MCF 10A (cell line): ENCODE measurements around the gene VARS2. TPM values are rescaled to one million over a fixed set of nuclear protein-coding genes. Genes with fewer than 3 reads are reported as not detected.

Experiments used
- BruUV-seq: library from RNA; stranded (reverse); fragments of 400-500 nt; replicated peaks from 2 replicates; lab custom pipeline; 2021; lab: Mats Ljungman, UMichigan
- CTCF ChIA-PET: fragments of 300-600 bp; sonication (Branson Sonifier 250); formaldehyde crosslinking; extraction: SDS; loops from one replicate; lab custom pipeline; 2021; ENCODE audit warnings: antibody characterized with exemption, inconsistent platforms; lab: Yijun Ruan, JAX
- POLR2A ChIA-PET: fragments of 300-600, 350-650 bp; sonication (Branson Sonifier 250); formaldehyde crosslinking; extraction: SDS; loops from one replicate; lab custom pipeline; 2020; ENCODE audit warnings: antibody characterized with exemption, inconsistent platforms; lab: Yijun Ruan, JAX
- DNase-seq: peaks from one replicate; pipeline ENCODE4 v3.0.0-alpha.2; 2018; ENCODE audit not compliant: unreplicated experiment
- H3K27ac Mint-ChIP-seq: one replicate; pipeline ENCODE4 v1.8.0; 2022; ENCODE audit warnings: mild to moderate bottlenecking, low read depth, mixed read lengths; ENCODE audit not compliant: unreplicated experiment
- H3K27me3 Mint-ChIP-seq: one replicate; pipeline ENCODE4 v1.8.0; 2022; ENCODE audit warnings: mixed read lengths; ENCODE audit not compliant: insufficient read depth, unreplicated experiment
- H3K36me3 Mint-ChIP-seq: one replicate; pipeline ENCODE4 v1.8.0; 2022; ENCODE audit warnings: mild to moderate bottlenecking, moderate library complexity, mixed read lengths; ENCODE audit not compliant: insufficient read depth, unreplicated experiment
- H3K4me1 Mint-ChIP-seq: one replicate; pipeline ENCODE4 v1.8.0; 2022; ENCODE audit warnings: mixed read lengths; ENCODE audit not compliant: insufficient read depth, unreplicated experiment
- H3K4me3 Mint-ChIP-seq: one replicate; pipeline ENCODE4 v1.8.0; 2022; ENCODE audit warnings: mild to moderate bottlenecking, moderate library complexity, mixed read lengths; ENCODE audit not compliant: unreplicated experiment
- H3K9me3 Mint-ChIP-seq: one replicate; pipeline ENCODE4 v1.8.0; 2022; ENCODE audit warnings: mixed read lengths; ENCODE audit not compliant: unreplicated experiment
- intact Hi-C: fragments of 100-400 bp; cut with micrococcal nuclease; formaldehyde crosslinking; loops from 2 replicates; pipeline ENCODE4 v1.14.1; 2022
- total RNA-seq: library from RNA; stranded (reverse); gene quantifications from 2 replicates; pipeline ENCODE4 v1.2.3, GENCODE V29; 2022
- TF ChIP-seq, protein P1 (sequence below): fragments of 200-600 bp; IDR thresholded peaks from one replicate; pipeline ENCODE4 v1.8.0; 2022; ENCODE audit warnings: antibody characterized with exemption, mild to moderate bottlenecking; ENCODE audit not compliant: unreplicated experiment

VARS2 gene
- total RNA-seq, 1 experiment from 2014 or later: 52.7 TPM

- Mint-ChIP-seq H3K9me3 (peaks cover 12% of the 10 kb centered on the region), H3K27ac (peak overlapping the region; percentile 95), H3K4me3 (peak overlapping the region; percentile 23), H3K4me1 (peaks cover 28% of the 10 kb centered on the region), H3K36me3 (no peaks in the 10 kb centered on the region), H3K27me3 (no peaks in the 10 kb centered on the region)
- ChIA-PET CTCF (interaction anchor here (0.6 to 4.9 kb wide), 15 partner anchors 32 to 206 kb away, joined by 3 to 92 read pairs (median 7); partner anchors contain the start of gene VARS2), POLR2A (interaction anchor here (0.6 to 4.5 kb wide), 23 partner anchors 8 to 211 kb away, joined by 3 to 80 read pairs (median 5); partner anchors contain the start of genes DDR1, GTF2H4, IER3 and NRM)
- no TSS peak for BruUV-seq
- DNase-seq: peak; percentile 94
- intact Hi-C loops: loop anchor here (2.0 kb wide), 3 partner anchors 133 to 393 kb away; partner anchors contain the start of genes FLOT1 and PPP1R18
- TF ChIP-seq, protein P1, sequence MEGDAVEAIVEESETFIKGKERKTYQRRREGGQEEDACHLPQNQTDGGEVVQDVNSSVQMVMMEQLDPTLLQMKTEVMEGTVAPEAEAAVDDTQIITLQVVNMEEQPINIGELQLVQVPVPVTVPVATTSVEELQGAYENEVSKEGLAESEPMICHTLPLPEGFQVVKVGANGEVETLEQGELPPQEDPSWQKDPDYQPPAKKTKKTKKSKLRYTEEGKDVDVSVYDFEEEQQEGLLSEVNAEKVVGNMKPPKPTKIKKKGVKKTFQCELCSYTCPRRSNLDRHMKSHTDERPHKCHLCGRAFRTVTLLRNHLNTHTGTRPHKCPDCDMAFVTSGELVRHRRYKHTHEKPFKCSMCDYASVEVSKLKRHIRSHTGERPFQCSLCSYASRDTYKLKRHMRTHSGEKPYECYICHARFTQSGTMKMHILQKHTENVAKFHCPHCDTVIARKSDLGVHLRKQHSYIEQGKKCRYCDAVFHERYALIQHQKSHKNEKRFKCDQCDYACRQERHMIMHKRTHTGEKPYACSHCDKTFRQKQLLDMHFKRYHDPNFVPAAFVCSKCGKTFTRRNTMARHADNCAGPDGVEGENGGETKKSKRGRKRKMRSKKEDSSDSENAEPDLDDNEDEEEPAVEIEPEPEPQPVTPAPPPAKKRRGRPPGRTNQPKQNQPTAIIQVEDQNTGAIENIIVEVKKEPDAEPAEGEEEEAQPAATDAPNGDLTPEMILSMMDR: no peak
Measured at GRCh38 chr6:30876039-30876730, 37.9 kb upstream of the VARS2 start.

- H3K4me1 Mint-ChIP-seq: peaks cover 40% of the 10 kb centered on the region
Measured at GRCh38 chr6:30877419-30878262, 36.4 kb upstream of the VARS2 start.

DNA sequence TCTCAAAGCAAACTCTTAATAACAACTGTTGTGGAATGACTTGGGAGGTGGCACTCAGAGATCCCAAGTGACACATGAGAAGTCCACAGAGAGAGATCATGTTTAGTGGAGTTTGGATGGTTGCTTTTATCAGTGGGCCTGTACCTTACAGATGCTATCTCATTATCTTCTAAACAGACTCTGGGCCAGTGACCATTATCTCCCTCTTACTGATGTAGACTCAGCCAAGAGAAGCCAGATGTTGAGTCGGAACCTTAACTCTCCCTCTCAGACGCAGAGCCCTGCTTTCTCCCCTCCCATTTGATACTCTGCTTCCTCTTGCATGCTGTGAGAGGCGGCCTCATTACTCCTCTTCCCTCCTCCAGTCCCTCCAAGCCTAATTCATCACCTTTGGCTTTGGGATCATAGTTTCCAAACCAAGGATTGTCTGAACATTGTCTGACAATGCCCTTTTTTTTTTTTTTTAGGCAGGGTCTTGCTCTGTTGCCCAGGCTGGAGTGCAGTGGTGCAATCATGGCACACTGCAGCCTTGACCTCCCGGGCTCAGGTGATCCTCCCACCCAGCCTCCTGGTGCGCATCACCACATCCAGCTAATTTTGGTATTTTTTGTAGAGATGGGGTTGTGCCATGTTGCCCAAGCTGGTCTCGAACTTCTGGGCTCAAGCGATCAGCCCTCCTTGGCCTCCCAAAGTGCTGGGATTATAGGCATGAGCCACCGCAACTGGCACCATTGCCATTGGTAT is 34.2 kb upstream of the VARS2 start:
- intact Hi-C loops: no loop called here
- ChIA-PET CTCF (interaction anchor here (0.8 to 6.3 kb wide), 8 partner anchors 10 to 190 kb away, joined by 3 to 92 read pairs (median 7); partner anchors contain the start of gene VARS2), POLR2A (interaction anchor here (7.2 kb wide), 1 partner anchor 52 kb away, joined by 64 read pairs; no protein-coding TSS in a partner anchor)
- Mint-ChIP-seq H3K27ac (no peak overlapping the region), H3K36me3 (peaks cover 4% of the 10 kb centered on the region), H3K4me3 (no peak overlapping the region), H3K4me1 (peaks cover 47% of the 10 kb centered on the region), H3K27me3 (no peaks in the 10 kb centered on the region), H3K9me3 (no peaks in the 10 kb centered on the region)
- TF ChIP-seq, protein P1: no peak
- BruUV-seq: no TSS peak
- no peak for DNase-seq

More at GRCh38 chr6:30877419-30878262, 36.4 kb upstream of the VARS2 start:
- intact Hi-C loops: loop anchor here (1.0 to 2.0 kb wide), 4 partner anchors 49 to 395 kb away; partner anchors contain the start of genes FLOT1 and PPP1R18
- Mint-ChIP-seq H3K27me3 (no peaks in the 10 kb centered on the region), H3K4me3 (peak overlapping the region; percentile 61), H3K36me3 (no peaks in the 10 kb centered on the region), H3K9me3 (no peaks in the 10 kb centered on the region), H3K27ac (peak overlapping the region; percentile 95)
- TF ChIP-seq, protein P1: peak; percentile 90
- POLR2A ChIA-PET: interaction anchor here (0.7 to 4.5 kb wide), 14 partner anchors 8 to 395 kb away, joined by 3 to 80 read pairs (median 8); partner anchors contain the start of genes DDR1, NRM and VARS2
- BruUV-seq: no TSS peak
- DNase-seq: peak; percentile 93
- CTCF ChIA-PET: interaction anchor here (0.6 to 4.9 kb wide), 26 partner anchors 8 to 209 kb away, joined by 3 to 92 read pairs (median 5); partner anchors contain the start of gene VARS2
